Glomerular endothelial cell (primary cell): ENCODE results near the gene PPIA. TPM values are rescaled to one million over a fixed set of nuclear protein-coding genes. Genes with fewer than 3 reads are reported as not detected.
"Not testable (repeated sequence)": the region's sequence is repeated elsewhere in the genome, so short reads cannot be mapped to it uniquely, and the experiment has no call there.

Source experiments
- DNase-seq: peaks from one replicate; pipeline ENCODE4 v3.0.0-alpha.2; 2011; ENCODE audit warnings: low read depth, low spot score; ENCODE audit errors: extremely low read depth
- total RNA-seq: library from RNA; depleted of rRNA; stranded (reverse); fragments of >200 nt; gene quantifications from 2 replicates; pipeline ENCODE4 v1.2.3, GENCODE V29; 2015

The PPIA gene
- total RNA-seq, 1 donor from 2014 or later, result 2,756 TPM

DNA sequence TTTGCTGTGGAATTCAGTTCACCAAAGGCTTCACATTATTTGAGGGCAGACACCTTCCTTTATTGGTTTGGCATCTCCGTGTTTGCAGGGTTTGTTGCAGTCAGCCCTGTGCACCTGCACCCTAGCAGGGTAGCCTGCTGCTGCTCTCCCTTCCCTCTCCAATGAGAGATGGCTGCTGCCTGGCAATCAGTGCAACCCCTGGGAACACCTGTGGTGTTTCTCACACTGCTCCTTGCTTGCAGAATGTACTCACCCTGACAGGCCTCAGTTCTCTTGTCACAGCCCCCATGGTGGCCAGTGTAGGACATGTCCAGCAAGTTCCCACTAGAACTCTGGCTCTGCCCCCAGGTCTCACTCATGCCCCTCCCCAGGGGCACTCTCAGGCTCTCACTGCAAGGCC is 12.1 kb upstream of the PPIA start:
- DNase-seq, result no peak

DNA sequence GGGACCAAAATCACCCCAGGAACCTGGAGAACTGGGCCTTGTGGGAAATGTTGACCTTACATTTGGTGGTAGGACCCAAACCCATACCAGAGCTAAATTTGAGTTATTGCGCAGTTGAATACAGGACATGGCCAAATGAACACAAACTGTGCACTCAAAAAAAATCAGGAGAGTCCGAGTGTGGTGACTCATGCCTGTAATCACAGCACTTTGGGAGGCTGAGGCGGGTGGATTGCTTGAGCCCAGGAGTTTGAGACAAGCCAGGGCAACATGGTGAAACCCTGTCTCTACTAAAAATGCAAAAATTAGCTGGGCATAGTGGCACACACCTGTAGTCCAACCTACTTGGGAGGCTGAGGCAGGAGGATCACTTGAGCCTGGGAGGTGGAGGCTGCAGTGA is 11.3 kb upstream of the PPIA start:
- DNase-seq, result not testable (repeated sequence)

DNA sequence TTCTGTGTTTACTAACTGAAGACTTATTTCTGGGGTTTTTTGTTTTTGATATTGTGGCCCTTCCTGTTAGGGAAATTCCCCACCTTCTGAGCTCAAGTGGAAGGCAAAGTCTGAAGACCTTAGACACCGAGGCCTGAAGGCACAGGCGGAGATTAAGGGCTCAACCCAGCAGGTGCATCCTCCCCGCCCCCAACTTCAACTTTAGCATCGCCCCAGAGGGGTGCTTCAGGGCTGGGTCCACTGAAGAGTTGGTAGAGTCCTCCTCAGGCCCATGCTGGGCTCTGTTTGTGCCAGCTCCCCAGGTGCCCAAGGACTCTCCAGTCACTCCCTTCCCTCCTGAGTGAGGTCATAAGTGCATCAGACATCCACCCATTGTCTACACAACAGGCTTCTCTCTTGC is 9.4 kb upstream of the PPIA start:
- no peak for DNase-seq

DNA sequence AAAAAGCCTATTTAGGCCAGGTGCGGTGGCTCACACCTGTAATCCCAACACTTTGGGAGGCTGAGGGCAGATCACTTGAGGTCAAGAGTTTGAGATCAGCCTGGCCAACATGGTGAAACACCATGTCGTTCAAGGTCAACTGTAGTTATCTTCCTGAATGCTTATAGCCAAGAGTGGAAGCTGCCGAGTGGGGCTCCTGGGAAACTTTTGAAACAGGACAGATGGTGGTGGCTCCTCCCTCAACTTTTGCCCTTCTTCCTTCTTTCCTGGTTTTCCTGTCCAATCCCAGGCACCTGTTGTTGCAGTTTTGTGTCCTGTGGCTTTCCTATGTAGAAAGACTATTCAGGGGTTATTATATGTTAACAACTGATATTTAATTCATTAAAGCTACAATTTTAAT is 8.7 kb upstream of the PPIA start:
- DNase-seq, result no peak

DNA sequence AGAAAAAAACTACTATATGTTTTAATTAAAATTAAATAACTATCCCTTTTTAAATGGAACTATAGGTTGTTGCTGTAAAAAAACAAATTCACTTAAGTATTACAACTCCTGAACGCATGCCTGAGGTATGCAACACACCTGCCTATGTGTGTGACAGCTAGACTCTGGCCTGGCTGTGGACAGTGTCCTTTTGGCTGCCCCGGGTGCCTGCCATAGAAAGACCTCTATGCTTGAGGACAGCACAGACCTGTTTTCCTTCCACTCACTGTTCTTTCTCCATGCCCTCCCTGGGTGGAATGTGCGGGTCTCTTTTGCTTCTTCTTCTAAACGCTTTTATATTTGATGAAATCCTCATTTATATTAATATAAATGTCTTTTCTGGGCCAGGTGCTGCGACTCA is 6.5 kb upstream of the PPIA start:
- DNase-seq, result no peak

DNA sequence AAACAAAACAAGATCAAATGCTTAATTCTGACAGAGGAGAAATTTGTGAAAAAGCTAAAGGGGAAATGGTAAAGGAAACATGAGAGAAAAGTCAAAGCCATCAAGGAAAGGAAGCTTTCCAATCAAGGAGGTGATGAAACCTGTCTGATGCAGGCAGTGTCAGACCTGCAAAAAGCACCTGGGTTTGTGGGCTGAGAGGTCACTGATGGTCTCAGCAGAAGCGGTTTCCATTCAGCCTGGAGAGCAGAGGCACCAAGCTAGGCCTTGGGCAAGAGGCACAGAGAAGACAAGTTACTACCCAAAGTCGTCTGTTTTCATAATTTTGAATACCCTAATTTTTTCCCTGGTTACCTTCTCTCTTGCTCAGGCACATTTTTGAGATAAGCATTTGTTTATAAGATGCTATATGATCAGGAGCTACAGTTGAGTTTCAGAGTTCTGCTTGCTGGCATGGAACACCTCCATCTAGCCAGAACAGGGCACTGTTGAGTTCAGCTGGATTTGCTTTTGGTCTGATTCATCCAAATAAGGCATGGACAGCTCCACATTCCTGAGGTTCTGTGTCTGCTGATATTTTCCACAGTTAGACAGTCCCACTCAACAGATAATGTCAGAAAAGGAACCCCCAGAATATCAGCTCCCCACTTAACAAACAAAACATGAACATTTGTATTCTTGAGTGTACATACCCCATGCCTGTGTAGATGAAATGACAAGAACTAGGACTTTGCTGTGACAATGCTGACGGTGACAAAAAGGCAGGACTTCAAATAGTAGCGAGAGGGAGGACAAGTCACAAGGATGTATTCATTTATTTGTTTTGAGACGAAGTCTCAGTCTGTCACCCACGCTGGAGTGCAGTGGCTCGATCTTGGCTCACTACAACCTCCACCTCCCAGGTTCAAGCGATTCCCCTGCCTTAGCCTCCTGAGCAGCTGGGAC is 4.9 kb upstream of the PPIA start:
- DNase-seq, result no peak

DNA sequence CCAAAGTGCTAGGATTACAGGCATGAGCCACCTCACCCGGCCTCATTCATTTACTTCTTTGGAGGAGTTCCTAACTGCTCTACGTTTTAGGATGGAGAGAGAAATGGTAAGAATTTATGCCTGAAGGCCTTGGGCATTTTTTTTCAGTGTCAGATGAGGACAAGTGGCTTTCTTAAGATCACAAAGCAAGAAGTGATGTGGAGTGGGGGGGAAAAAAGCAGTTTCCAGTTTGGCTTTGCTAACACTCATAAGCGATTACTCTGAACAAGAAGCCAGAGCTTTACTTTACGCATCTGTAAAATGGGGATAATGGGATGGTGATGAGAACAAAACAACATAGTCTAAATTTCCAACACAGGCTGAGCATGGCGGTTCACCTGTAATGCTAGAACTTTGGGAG is 2.6 kb upstream of the PPIA start:
- no peak for DNase-seq

DNA sequence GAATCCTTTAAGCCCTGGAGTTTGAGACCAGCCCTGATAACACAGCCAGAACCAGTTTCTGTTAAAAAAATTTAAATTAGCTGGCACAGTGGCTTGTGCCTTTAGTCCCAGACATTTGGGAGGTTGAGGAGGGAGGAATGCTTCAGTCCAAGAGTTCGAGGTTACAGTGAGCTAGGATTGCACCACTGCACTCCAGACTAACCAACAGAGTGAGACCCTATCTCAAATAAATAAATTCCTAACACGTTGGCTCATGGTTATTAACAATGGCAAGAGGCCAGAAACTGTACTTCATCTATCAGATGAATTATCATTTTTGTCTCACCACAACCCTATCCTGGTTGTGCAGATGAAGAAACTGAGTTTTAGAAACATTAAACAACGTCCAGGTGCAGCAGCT is 2.1 kb upstream of the PPIA start:
- no peak for DNase-seq

DNA sequence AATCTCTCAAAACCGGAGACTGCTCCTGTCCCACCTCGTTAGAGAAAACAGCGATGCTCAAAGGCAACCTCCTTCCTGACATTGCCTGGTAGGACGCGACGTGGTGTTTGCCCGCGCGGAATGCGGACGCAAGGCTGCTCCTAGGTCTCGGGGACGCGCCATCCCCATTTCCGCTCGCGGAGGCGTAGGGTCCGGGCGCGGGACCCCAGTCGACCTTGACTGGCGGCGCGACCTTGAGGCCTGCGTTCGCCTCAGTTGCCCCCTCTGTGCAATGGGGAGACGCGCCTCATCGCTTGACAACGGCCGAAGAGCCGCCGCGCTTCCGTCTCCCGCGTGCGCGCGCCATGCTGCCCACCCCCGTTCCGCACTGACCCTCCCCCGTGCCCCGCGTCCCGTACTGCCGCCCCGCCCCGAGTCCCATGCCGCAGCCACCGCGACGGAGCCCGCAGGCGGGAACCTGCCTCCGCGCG is 412 bp upstream of the PPIA start:
- DNase-seq, result no peak

DNA sequence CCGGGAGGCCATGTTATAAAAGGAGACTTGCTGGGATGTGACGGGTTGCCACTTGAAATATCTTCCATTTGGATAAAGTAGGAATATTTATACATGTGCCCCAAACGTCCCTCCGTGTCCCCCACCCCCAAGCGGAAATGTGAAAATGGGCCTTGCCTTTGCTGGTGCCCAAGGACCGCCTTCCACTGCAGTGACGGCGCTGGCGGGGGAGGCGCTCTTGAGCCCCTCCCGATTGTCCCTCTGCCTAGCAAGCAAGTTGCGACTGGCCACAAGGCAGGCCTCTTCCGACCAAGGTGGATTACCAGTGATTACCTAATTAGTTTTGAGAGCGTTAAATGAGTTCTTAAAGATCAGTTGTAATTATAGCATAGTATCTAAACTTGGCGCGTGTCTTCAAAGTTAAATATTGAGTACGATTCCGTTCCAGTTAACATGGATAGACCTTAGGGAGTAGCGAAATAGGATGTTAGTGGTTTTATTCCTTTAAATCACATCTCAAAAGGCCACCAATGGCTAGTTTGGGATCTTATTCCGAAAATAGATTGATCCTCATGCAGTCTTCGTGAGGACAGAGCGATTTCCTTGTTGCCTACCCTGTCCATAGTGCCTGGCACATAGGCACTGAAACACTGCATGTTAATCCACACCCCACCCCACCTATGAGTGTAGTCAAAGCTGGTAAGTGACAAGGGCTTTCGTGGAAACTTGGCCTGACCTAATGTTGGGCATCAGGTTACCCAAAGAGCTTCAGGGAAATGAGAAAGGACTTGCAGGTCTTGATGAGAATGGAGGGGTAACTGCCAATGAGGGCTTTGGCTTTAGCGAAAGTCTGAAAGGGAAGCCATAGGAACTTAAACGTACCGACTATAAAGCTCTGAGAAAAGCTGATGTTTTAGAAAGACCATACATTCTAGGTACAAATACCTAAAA is 1.1 kb downstream of the PPIA start:
- DNase-seq, result peak; percentile 33

DNA sequence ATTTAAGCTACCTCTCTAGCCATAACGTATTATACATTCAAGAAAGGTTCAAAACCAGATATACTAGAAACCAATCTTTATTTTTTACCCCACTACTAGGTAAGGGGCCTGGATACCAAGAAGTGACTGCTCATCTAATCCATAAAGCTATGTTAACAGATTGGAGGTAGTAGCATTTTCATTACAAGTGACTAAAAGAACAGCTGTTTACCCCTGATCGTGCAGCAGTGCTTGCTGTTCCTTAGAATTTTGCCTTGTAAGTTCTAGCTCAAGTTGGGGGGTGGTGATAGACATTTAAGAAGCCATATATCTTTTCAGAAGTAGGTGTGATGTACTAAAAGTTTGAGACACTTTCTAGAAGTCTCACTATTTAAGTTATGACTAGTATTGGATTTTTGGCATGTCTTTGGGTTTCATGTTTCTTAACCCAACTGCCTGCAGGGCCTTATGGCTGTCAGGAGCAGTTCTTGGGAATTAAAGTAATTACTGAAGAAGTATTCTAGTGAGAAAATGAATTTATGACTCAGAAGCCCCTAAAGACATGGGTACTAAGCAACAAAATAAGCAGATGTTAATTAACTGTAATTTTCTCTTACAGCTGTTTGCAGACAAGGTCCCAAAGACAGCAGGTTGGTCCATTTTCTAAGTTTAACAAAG is 2.3 kb downstream of the PPIA start:
- no peak for DNase-seq

DNA sequence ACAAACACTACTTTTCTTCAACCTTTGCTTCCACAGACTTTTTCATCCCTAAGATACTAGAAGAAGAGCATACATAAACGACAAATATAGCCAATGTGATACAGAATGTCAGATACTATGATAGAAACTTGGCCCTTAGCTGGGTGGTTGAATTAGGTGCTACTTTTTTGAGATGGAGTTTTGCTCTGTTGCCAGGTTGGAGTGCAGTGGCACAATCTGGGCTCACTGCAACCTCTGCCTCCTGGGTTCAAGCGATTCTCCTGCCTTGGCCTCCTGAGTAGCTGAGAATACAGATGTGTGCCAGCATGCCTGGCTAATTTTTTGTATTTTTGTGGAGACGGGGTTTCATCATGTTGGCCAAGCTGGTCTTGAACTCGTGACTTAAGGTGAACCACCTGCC is 3.5 kb downstream of the PPIA start:
- no peak for DNase-seq

DNA sequence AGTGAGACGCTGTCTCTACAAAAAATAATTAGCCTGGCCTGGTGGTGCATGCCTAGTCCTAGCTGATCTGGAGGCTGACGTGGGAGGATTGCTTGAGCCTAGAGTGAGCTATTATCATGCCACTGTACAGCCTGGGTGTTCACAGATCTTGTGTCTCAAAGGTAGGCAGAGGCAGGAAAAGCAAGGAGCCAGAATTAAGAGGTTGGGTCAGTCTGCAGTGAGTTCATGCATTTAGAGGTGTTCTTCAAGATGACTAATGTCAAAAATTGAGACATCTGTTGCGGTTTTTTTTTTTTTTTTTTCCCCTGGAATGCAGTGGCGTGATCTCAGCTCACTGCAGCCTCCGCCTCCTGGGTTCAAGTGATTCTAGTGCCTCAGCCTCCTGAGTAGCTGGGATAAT is 5.4 kb downstream of the PPIA start:
- DNase-seq, result no peak

DNA sequence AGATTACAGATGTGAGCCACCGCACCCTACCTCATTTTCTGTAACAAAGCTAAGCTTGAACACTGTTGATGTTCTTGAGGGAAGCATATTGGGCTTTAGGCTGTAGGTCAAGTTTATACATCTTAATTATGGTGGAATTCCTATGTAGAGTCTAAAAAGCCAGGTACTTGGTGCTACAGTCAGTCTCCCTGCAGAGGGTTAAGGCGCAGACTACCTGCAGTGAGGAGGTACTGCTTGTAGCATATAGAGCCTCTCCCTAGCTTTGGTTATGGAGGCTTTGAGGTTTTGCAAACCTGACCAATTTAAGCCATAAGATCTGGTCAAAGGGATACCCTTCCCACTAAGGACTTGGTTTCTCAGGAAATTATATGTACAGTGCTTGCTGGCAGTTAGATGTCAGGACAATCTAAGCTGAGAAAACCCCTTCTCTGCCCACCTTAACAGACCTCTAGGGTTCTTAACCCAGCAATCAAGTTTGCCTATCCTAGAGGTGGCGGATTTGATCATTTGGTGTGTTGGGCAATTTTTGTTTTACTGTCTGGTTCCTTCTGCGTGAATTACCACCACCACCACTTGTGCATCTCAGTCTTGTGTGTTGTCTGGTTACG is 6.0 kb downstream of the PPIA start:
- no peak for DNase-seq

DNA sequence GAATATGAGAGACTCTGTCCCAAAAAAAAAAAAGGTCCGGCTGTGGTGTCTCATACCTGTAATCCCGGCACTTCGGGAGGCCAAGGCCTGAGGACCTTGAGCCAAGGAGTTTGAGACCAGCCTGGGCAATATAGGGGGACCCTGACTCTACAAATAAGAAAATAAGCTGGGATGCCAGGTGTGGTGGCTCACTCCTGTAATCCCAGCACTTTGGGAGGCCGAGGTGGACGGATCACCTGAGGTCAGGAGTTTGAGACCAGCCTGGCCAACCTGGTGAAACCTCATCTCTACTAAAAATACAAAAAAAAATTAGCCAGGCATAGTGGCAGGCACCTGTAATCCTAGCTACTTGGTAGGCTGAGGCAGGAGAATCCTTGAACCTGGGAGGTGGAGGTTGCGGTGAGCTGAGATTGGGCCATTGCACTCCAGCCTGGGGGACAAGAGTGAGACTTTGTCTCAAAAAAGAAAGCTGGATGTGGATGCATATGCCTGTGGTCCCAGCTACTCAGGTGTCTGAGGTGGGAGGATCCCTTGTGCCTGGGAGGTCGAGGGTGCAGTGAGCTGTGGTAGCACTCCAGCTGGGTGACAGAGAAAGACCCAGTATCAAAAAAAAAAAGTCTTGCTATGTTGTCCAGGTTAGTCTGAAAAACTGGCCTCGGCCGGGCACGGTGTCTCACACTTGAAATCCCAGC is 7.5 kb downstream of the PPIA start:
- DNase-seq, result not testable (repeated sequence)

DNA sequence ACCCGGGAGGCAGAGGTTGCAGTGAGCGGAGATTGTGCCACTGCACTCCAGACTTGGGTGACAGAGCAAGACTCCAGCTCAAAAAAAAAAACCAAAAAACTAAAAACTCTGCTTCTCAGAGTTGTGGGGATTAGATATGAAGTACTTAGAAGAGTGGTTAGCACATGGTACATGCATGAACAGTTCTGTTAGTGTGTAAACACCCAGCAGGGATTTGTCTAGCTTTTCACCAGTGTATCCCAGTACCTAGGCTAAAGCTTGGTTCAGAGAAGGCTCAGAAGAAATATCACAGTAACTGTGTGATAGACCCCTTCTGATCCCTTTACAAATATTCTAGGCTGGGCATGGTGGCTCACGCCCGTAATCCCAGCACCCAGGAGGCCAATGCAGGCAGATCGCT is 9.5 kb downstream of the PPIA start:
- no peak for DNase-seq

DNA sequence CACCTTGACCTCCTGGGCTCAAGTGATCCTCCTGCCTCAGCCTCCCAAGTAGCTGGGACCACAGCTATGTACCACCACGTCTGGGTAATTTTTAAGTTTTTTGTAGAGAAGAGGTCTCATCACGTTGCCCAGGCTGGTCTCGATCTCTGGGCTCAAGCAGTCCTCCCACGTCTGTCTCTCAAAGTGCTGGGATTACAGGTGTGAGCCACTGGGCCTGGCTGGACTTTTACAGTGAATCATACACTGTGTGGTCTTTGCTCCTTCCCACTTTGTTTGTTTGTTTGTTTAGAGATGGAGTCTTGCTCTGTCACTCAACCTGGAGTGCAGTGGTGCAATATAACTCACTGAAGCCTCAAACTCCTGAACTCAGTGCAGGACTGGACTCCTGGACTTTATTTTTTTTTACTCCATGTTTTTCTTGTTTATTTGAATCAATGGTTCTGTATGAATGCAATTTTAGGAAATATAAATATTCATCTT is 12.5 kb downstream of the PPIA start:
- no peak for DNase-seq

DNA sequence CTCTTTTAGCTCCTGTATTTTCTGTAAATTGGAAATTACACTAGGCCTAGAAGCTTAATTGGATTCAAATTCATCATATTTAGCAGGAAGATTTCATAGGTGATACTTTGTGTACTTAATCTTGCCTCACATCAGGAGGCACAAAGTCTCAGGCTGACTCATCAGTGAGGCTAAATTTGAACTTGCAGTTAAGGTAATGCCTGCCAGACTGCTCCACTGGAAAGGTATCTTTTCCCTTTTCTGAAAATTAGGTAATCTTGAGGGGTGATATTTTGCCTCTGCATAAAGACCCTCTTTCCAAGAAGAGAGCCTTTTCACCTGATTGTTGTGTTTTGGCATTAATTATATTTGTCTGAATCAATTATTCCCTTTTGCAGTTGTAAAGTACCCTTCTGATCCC is 14.6 kb downstream of the PPIA start:
- no peak for DNase-seq

DNA sequence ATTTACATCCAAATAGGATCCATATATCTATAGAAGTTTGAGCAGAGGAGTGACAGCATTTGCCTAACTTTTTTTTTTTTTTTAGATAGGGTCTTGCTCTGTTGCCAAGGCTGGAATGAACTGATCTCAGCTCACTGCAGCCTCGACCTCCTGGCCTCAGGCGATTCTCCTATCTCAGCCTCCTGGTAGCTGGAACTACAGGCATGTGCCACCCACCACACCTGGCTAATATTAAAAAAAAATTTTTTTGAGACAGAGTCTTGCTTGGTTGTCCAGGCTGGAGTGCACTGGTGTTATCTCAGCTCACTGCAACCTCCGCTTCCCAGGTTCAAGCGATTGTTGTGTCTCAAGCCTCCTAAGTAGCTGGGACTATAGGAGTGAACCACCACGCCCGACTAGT is 15.1 kb downstream of the PPIA start:
- DNase-seq, result no peak

DNA sequence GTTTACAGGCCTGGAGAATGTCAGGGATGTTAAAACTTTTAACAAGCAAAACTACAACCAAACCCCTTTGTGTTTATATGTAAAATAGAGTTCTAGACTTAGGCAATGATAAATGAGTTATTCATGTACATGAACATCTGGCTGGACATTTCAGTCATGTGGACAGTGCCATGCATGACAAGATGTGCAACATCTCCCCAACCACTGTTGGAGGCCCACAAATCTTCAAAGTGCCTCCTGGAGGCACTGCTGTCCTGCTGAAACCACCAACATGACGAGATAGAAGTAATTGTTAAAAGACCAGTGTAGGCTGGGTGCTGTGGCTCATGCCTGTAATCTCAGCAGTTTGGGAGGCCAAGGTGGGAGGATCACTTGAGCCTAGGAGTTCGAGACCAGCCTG is 18.4 kb downstream of the PPIA start:
- no peak for DNase-seq
